Right renal cortex interstitium (tissue), 3 donors: Measurements from ENCODE around the gene HOMEZ. TPM values are rescaled to one million over a fixed set of nuclear protein-coding genes. Genes with fewer than 3 reads are reported as not detected.
A peak's percentile ranks its signal among the peaks of the same experiment; 100 is the strongest.

Source experiments
- DNase-seq, 3 donors: peaks; one replicate each; pipeline ENCODE4 v3.0.0-alpha.2; 2013; ENCODE audit warnings: low read depth in 3 of 3, low spot score in 2 of 3
- polyA plus RNA-seq, 3 donors: library from polyadenylated mRNA; unstranded; fragments of 120-200 nt; gene quantifications; one replicate each; pipeline ENCODE4 v1.2.1, GENCODE V29; 2013; ENCODE audit not compliant: insufficient read length in 3 of 3

HOMEZ gene
- polyA plus RNA-seq, 3 donors = 26.5 to 28.1 (median 26.9) TPM

GRCh38 chr14:23307687-23308644 is 22.0 kb upstream of the HOMEZ start:
- no peak for DNase-seq

- DNase-seq = no peak
Measured at GRCh38 chr14:23307146-23307530, 21.2 kb upstream of the HOMEZ start.

DNA sequence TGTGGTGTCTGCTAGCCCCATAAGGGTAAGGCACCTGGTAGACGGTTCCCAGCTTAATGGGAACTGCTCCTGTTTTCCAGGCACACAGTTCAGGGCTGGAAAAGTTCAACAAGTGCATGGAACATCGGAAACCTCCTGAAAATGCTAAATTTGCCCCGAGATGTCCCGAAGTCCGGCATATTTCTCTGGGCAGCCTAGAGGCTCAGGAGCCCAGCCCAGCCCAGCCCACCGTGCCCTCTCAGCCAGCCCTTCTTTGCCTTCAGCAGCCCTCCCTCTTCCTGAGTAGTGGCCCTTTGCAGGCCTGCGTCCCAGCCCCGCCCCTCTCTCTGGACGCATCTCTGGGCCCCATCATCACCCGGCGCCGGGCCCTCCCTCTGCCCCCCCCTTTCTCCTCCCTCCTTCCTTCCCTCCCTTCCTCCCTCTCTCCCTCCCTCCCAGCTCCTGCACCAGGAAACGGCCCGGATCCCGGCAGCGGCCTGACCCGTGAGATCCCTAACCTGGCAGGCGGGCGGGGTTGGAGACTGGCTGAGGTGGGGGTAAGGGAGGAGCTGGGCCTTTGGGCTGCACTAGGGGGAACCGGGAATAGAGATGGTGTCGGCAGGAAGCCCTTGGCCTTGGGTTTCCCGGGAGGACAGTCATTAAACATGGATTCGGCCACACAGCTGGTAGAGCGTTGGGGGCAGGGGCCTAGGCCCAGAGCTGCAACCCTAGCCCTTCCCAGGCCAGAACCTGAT is 20.6 kb upstream of the HOMEZ start, which contains the start of gene BCL2L2:
BCL2L2 (plus strand) TSS at position 422 of the 734 bp plus-strand sequence. CDS start 935 bp downstream, outside the sequence.
- DNase-seq = peak in 2 of 3 donors; percentile 83 to 88

DNA sequence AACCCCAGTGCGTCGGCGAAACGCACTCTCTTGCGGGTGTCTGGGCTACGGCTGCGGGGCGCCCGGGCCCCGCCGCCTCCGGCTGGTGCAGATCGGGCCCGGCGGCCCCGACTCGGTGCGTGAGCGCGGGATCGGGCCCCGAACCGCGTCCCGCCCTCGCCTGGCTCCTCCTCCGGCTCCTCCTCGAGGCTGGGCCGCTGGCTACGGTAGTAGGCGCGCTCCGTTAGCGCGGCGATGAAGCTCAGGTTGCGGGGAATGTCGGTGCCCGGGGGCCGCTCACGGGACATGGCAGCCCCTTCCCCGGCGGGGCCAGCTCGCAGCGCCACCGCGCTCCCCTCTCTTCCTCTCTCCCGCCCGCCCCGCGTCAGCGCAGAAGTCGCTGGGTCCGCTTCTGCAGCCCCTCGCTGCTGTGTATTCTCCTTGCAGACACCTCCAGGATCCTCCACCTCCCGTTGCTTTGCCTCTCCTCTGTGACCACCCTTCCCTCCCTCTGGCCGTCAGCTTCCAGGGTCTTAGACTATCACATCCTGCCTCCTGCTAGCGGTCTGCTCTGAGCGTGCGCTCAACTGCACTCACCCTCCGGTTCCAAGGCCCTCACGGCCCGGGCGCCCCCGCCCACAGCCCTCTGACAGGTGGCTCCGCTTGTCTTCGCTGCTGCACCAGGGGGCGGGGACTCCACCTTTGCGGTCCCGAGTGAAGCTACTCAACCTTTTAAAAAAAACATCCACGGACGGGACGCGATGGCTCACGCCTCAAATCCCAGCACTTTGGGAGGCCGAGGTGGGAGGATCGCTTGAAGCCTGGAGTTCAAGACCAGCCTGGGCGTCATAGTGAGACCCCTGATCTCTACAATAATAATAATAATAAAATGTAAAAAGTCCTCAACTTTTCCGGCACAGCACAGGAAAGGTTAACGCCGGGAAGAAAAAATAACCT is 16.6 kb upstream of the HOMEZ start, which contains the start of gene PPP1R3E:
PPP1R3E (minus strand) TSS at position 570 of the 936 bp plus-strand sequence; CDS start at position 287, 283 bp downstream.
- no peak for DNase-seq

DNA sequence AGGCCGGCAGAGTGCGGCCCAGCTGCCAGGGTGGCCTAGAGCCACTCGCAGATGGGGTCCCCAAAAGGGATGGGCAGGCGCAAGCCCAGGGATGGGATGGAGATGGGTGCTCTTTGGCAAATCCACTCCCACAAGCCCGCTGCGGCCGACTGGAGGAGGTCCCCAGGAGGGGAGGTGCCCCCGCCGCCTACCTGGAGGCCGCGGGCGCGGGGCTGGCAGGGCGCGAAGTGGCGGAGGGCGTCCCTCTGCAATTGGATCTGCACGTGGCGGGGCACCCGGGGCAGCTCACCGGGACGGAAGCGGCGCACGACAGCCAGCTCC is 16.0 kb upstream of the HOMEZ start:
- DNase-seq = no peak

GRCh38 chr14:23301288-23301968 is 15.5 kb upstream of the HOMEZ start:
- DNase-seq = peak; percentile 92 to 98 (median 96)

DNA sequence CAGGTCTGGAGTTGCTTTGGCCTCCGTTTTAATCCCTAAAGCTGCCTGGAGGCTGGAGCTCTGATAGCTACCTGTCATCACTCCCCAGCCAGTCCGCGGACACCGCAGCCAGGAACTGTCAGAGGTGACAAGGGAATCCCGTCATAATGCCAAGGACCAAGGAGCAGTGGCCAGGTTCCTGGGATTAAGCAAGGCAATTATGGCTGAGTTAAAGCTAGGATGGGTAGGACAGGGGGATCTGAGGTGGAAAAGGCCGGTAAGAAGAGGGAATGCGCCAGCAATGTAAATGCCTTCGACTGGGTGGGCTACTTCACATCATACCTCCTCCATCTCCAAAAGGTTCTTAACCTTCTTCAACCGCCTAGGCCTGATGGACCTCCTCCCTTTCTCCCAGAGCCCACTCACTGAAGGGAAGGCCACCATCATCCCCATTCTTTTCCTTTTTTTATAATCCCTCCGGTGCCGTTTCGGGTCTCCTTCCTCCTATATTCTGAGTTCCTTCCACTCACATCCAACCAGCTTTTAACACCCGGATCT is 14.8 kb upstream of the HOMEZ start:
- no peak for DNase-seq

GRCh38 chr14:23299986-23300686 is 14.2 kb upstream of the HOMEZ start:
- no peak for DNase-seq

GRCh38 chr14:23299211-23299957 is 13.5 kb upstream of the HOMEZ start:
- DNase-seq = no peak

DNA sequence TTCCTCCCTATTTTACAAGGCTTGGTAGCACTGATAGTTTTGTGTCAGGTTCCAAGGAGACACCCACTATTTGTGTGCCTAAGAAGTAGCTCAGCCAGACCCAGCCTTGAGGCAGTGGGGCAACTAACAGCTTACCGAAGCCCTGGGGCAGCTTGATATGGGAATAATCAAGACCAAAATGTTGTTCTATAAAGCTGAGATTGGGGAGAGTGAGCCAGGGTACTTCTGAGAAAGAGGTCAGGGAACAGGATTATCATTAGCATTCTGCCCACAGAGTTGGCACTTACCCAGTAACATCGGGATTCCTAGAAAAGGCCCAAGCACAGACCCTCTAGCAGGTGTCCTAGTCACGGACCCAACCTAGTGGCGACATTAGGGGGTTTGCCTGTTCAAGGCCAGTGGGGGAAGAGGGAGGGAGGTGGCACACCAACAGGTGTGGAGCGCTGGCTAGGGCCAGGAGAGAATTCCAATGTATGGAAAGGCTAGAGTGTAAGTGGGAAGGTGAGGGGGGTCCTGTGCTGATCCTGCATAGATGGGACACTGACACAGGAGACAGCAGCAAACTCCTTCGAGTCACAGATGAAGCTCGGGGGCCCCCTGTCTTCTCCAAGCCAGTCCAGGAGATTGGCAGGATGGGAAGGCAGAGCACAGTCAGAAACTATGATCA is 11.8 kb upstream of the HOMEZ start:
- no peak for DNase-seq

DNA sequence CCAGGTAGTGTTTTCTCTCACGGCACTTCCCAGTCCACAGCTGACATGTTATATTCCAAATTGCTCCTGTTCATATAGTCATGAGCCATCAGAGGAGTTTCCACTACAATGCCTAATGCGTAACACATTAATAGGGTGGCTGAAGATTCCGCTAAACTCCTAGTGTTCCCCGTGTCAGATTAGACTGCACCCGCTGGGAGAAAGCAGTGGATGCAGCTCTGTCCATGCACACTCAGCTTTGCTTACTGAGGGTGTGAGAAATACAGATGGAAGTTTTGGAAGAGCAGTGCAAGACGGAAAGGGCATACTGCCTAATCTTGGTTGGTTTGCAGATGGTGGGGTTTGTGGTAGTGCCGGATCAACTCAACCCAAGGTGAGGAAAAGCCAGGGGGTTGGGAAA is 11.2 kb upstream of the HOMEZ start:
- DNase-seq = no peak

DNA sequence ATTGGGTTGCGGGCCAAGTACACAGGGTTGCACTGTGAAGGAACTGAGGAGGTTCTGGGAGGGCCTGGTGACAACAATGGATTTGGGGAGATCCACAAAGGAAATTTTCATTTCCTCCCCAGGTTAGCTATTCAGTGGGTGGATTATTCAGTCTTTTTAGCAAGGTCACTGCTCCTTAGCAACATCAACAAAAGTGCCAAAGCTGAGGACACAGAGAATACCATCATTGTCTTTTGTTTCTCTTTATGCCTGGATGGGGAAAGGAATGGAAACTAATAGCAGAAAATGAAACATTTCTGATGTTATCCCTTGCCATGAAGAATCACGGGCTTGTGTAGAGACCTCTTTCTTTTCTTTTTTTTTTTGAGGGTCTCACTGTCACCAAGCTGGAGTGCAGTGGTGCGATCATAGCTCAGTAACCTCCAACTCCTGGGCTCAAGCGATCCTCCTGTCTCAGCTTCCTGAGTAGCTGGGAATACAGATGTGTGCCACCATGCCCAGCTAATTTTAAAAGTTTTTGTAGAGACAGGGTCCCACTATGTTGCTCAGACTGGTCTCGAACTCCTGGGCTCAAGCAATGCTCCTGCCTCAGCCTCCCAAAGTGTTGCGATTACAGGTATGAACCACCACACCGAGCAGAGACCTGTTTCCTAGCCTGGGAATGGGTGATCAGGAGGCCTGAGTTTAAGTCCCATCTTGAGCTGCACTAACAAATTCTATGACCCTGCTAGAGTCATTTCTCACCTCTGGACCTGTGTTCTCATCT is 10.3 kb upstream of the HOMEZ start:
- DNase-seq = no peak

DNA sequence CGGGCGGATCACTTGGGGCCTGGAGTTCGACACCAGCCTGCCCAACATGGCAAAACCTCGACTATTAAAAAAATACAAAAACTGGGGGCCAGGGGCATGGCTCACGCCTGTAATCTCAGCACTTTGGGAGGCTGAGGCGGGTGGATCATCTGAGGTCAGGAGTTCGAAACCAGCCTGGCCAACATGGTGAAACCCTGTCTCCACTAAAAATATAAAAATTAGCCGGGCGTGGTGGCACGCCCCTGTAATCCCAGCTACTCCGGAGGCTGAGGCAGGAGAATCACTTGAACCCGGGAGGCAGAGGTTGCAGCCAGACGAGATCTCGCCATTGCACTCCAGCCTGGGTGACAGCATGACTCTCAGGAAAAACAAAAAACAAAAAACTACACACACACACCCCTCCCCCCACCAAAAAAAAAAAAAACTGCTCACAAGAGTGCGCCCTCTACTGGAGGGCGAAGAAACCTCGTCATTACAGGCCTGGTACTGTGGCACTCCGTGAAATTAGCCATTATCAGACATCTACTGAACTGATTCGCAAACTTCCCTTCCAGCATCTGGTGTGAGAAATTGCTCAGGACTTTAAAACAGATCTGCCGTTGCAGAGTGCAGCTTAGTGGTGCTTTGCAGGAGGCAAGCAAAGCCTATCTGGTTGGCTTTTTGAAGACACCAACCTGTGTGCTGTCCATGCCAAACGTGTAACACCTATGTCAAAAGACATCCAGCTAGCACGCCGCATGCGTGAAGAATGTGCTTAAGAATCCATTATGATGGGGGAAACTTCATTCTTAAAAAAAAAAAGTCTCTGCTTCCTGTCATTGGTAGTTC is 9.0 kb upstream of the HOMEZ start:
- no peak for DNase-seq

GRCh38 chr14:23286902-23287479 is 1.1 kb upstream of the HOMEZ start:
- DNase-seq = no peak

DNA sequence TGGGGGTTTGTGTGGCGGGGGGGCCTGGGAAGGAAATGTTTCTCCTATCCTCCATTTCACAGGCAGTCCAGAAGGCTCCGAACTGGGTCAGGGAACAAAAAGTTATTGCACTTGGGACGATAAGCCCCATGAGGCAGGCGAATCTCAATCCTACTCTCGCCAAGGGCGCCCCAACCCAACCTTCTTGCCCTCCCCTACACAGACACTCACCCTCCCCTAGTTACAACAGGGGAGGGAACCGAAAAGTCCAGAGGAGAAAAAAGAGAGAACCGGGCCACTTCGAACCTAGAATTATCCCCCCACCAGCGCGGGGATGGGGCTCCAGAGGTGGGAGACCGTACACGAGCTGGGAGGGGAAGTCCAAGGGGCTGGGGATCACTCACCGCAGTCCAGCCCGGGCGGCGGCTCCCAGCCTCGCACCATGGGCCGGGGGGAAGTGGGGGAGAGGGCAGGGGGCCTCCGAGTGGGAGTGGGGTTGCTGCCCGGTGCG is 357 bp downstream of the HOMEZ start:
- no peak for DNase-seq
